ENCODE results near the gene PLEKHG4B. TPM values are rescaled to one million over a fixed set of nuclear protein-coding genes. Genes with fewer than 3 reads are reported as not detected.
A peak's percentile ranks its signal among the peaks of the same experiment; 100 is the strongest.

The PLEKHG4B gene
- total RNA-seq, 1 experiment from 2014 or later = 0.02 TPM

DNA sequence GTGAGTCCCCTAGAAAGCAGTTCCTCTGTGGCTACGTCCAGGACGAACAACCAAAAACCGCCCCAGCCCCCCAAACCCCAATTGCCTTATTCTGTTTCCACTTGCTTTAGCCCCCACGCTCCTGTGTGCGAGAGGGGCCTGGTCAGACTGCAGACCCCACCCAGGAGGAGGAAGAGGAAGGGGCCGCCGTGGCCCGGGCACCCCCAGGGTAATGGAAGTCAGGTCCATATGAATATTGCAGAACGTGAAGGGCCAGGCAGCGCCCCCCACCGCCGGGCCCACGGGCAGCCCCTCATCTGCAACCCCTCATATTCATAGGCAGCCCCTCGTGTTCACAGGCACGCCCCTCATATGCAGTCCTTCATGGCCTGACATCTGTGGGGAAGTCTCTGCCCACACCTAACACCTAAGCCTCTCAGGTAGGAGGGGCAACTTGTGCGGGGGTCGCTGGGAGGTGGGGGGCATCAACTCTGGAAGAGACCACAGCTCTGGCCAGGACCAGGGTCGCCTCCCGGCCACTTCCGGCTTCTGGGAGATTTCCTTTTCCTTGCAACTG, 37.7 kb upstream of the PLEKHG4B start:
- Histone ChIP-seq H3K27ac (ENCODE audit: low read depth, low read length) (no peak overlapping the region), H3K9me3 (ENCODE audit: control insufficient read depth in 1 of 2, insufficient read depth in 1 of 2, low read depth in 1 of 2, low read length in 2 of 2) (no peaks in the 10 kb centered on the region), H3K9me2 (ENCODE audit: insufficient read depth) (no peaks in the 10 kb centered on the region), H2AFZ (ENCODE audit: low read depth, low read length, poor library complexity, severe bottlenecking) (no peak overlapping the region), H3K9ac (ENCODE audit: low read length) (no peak overlapping the region), H3K79me2 (ENCODE audit: insufficient read depth, low read length) (no peaks in the 10 kb centered on the region), H3K4me3 (replicated peaks in 1 of 2; ENCODE audit: low read depth in 1 of 2, low read length in 2 of 2) (peak overlapping the region; percentile 25 to 42; a peak in 1 of 4 replicates), H3K36me3 (ENCODE audit: control insufficient read depth in 1 of 2, insufficient read depth in 2 of 2, low read length in 2 of 2) (no peaks in the 10 kb centered on the region), H3K27me3 (ENCODE audit: insufficient read depth, low read length) (peaks cover 6% of the 10 kb centered on the region; the same call in 1 of the 2 replicates), H4K20me1 (ENCODE audit: insufficient read depth) (no peaks in the 10 kb centered on the region), H3K4me1 (ENCODE audit: control insufficient read depth in 1 of 2, insufficient read depth in 2 of 2, low read length in 2 of 2) (no peaks in the 10 kb centered on the region), H3K4me2 (ENCODE audit: low read length) (peak overlapping the region; percentile 62)
- DNase-seq (ENCODE audit: low read depth, low spot score) (no peak), ATAC-seq (no peak)
- ChIA-PET CTCF (no interaction called here), RAD21 (ENCODE audit: low non-redundant PET in 1 of 2, low total read pairs in 2 of 2, uncharacterized antibody in 2 of 2, unreplicated experiment in 2 of 2) (no interaction called here), POLR2A (no interaction called here)
- no TSS peak for BruUV-seq (replicated peaks)
- TF ChIP-seq, protein P1, sequence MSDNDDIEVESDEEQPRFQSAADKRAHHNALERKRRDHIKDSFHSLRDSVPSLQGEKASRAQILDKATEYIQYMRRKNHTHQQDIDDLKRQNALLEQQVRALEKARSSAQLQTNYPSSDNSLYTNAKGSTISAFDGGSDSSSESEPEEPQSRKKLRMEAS (IDR thresholded peaks at IDR 0.05) = no peak
- TF ChIP-seq SIN3A (IDR thresholded peaks at IDR 0.05; ENCODE audit: low read depth) (no peak), TCF7L2 (IDR thresholded peaks at IDR 0.05; ENCODE audit: borderline replicate concordance, extremely low read depth, insufficient read depth, insufficient read length) (no peak), JUND (IDR thresholded peaks at IDR 0.05) (no peak), RAD21 (IDR thresholded peaks at IDR 0.05; ENCODE audit: low read depth) (no peak), ATF3 (IDR thresholded peaks at IDR 0.05) (no peak), FOSL1 (IDR thresholded peaks at IDR 0.05; ENCODE audit: low read depth) (no peak), ZFX (IDR thresholded peaks at IDR 0.05) (no peak), ELF1 (IDR thresholded peaks at IDR 0.05; ENCODE audit: borderline replicate concordance, low read depth) (no peak), POLR2AphosphoS5 (IDR thresholded peaks at IDR 0.05; ENCODE audit: low read depth, low read length) (no peak)
- TF ChIP-seq, protein P2, sequence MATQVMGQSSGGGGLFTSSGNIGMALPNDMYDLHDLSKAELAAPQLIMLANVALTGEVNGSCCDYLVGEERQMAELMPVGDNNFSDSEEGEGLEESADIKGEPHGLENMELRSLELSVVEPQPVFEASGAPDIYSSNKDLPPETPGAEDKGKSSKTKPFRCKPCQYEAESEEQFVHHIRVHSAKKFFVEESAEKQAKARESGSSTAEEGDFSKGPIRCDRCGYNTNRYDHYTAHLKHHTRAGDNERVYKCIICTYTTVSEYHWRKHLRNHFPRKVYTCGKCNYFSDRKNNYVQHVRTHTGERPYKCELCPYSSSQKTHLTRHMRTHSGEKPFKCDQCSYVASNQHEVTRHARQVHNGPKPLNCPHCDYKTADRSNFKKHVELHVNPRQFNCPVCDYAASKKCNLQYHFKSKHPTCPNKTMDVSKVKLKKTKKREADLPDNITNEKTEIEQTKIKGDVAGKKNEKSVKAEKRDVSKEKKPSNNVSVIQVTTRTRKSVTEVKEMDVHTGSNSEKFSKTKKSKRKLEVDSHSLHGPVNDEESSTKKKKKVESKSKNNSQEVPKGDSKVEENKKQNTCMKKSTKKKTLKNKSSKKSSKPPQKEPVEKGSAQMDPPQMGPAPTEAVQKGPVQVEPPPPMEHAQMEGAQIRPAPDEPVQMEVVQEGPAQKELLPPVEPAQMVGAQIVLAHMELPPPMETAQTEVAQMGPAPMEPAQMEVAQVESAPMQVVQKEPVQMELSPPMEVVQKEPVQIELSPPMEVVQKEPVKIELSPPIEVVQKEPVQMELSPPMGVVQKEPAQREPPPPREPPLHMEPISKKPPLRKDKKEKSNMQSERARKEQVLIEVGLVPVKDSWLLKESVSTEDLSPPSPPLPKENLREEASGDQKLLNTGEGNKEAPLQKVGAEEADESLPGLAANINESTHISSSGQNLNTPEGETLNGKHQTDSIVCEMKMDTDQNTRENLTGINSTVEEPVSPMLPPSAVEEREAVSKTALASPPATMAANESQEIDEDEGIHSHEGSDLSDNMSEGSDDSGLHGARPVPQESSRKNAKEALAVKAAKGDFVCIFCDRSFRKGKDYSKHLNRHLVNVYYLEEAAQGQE (IDR thresholded peaks at IDR 0.05; ENCODE audit: low read depth) = no peak
- intact Hi-C loops (cut with micrococcal nuclease) = no loop called here

Measured in HCT116 (cell line).